NK-92 (cell line): ENCODE results near the gene TMEM200B.
"Not testable (repeated sequence)": the region's sequence is repeated elsewhere in the genome, so short reads cannot be mapped to it uniquely, and the experiment has no call there.

Source experiments
- DNase-seq: peaks from one replicate; lab custom pipeline; 2025; ENCODE audit not compliant: unreplicated experiment; lab: John Stamatoyannopoulos, UW

Gene TMEM200B

GRCh38 chr1:29136391-29136915 is 12.8 kb upstream of the TMEM200B start:
- DNase-seq, result no peak

- no peak for DNase-seq
These were observed 11.0 kb upstream of the TMEM200B start for GRCh38 chr1:29134695-29135028.

GRCh38 chr1:29133861-29134694 is 10.4 kb upstream of the TMEM200B start:
- no peak for DNase-seq

GRCh38 chr1:29131056-29131455 is 7.4 kb upstream of the TMEM200B start:
- DNase-seq, result not testable (repeated sequence)

GRCh38 chr1:29129916-29130315 is 6.2 kb upstream of the TMEM200B start:
- DNase-seq, result no peak

GRCh38 chr1:29128739-29129138 is 5.0 kb upstream of the TMEM200B start:
- DNase-seq, result no peak

GRCh38 chr1:29126198-29126597 is 2.5 kb upstream of the TMEM200B start:
- no peak for DNase-seq

- DNase-seq, result no peak
These were observed 2.1 kb upstream of the TMEM200B start for GRCh38 chr1:29125788-29126187.

GRCh38 chr1:29125237-29125641 is 1.5 kb upstream of the TMEM200B start:
- DNase-seq, result no peak

- no peak for DNase-seq
These were observed 898 bp upstream of the TMEM200B start for GRCh38 chr1:29124366-29125236.

- DNase-seq, result no peak
These were observed 433 bp downstream of the TMEM200B start for GRCh38 chr1:29123053-29123886.

GRCh38 chr1:29122682-29123052 is 1.0 kb downstream of the TMEM200B start:
- DNase-seq, result no peak

- no peak for DNase-seq
These were observed 1.6 kb downstream of the TMEM200B start for GRCh38 chr1:29121936-29122681.

GRCh38 chr1:29121516-29121935 is 2.2 kb downstream of the TMEM200B start:
- no peak for DNase-seq

- no peak for DNase-seq
These were observed 2.7 kb downstream of the TMEM200B start for GRCh38 chr1:29120947-29121485.

GRCh38 chr1:29120367-29120766 is 3.3 kb downstream of the TMEM200B start:
- DNase-seq, result no peak

- DNase-seq, result no peak
These were observed 4.4 kb downstream of the TMEM200B start for GRCh38 chr1:29119121-29119929.

- DNase-seq, result no peak
These were observed 6.3 kb downstream of the TMEM200B start for GRCh38 chr1:29117381-29117780.

- DNase-seq, result no peak
These were observed 9.0 kb downstream of the TMEM200B start for GRCh38 chr1:29114654-29115053.
